NCI-H146 treated with DMSO at 0.1 percent for 48 hours (cell line): Measurements from ENCODE around the gene TMEM87B.

Experiments
- DNase-seq: peaks from one replicate; lab custom pipeline; 2025; ENCODE audit not compliant: unreplicated experiment; lab: John Stamatoyannopoulos, UW

TMEM87B gene

GRCh38 chr2:112163541-112163981 is 108.5 kb downstream of the TMEM87B start:
- DNase-seq: no peak

GRCh38 chr2:112164876-112165275 is 109.8 kb downstream of the TMEM87B start:
- DNase-seq: no peak

DNA sequence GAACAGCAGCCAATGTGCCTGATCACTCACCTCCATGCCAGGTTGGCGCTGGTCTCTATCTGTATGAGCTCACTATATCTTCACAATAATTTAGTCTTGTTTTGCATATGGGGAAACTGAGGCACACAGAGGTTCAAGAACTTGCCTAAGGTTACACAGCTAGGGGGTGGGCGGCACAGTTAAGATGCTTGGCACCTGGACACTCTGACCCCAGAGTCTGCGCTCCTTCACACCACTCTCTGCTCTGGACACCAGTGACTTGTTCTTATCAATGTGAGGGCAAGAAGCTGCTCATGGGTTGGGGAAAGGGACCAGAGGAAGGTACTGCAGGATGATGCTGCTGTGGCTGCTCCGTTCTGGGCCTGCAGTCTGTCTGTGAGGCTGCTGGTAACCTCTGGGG is 110.2 kb downstream of the TMEM87B start:
- no peak for DNase-seq

- DNase-seq: no peak
Measured at GRCh38 chr2:112166806-112167499, 111.9 kb downstream of the TMEM87B start.

DNA sequence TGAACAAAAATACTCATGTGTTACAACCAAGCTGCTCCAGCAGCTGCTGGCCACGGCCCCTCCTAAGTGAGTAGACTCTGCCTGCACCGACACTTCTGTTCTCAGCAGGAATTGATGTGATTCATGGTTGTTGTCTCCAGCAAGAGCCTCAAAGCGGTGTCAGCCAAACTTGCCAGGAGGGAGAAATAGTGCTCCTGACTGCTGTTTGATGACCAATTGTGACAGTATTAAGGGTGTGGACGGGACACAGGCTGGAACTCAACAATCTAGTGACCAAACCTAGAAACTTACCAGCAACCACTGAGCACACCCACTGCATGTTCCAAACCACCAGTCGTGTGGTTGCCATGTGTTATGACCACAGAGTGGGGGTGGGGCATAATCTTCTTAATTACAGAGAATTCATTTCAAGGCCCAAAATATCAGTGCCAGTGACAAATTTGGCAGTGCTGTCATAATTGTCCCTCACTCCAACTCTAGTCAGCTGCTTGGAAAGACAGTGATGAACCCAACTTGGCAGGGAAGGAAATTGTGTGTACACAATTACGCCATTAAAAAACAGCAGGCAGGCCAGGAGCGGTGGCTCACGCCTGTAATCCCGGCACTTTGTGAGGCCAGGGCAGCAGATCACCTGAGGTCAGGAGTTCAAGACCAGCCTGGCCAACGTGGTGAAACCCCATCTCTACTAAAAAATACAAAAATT is 113.5 kb downstream of the TMEM87B start:
- no peak for DNase-seq
